PFSK-1 (cell line): ENCODE data around the gene LIMA1.

Experiments
- FOXP2 ChIP-seq: optimal IDR thresholded peaks from 2 replicates; pipeline ENCODE3; 2011; ENCODE audit warnings: borderline replicate concordance, control low read depth, inconsistent platforms; ENCODE audit not compliant: insufficient read depth; ENCODE audit errors: extremely low read length, extremely low read depth
- POLR2AphosphoS5 ChIP-seq: IDR thresholded peaks from 2 replicates; pipeline ENCODE4 v1.6.1; 2012; ENCODE audit warnings: low read depth, mild to moderate bottlenecking, control low read depth, low read length, moderate library complexity
- SIN3A ChIP-seq: IDR thresholded peaks from 2 replicates; pipeline ENCODE4 v1.6.1; 2012; ENCODE audit warnings: mild to moderate bottlenecking, low read length, moderate library complexity, borderline replicate concordance; ENCODE audit not compliant: insufficient read depth
- TAF1 ChIP-seq: IDR thresholded peaks from 2 replicates; pipeline ENCODE4 v1.6.1; 2012; ENCODE audit warnings: low read length, control low read depth, borderline replicate concordance; ENCODE audit not compliant: insufficient read depth
- TF ChIP-seq, protein P1 (sequence below), 2 experiments: IDR thresholded peaks; 2 replicates each; pipeline versions ENCODE4 v1.6.1 to v1.8.0; 2011 to 2012; ENCODE audit warnings: low read depth in 2 of 2, low read length in 2 of 2, control low read depth in 1 of 2, inconsistent platforms in 1 of 2, mild to moderate bottlenecking in 1 of 2, moderate library complexity in 1 of 2; ENCODE audit not compliant: insufficient read depth in 1 of 2

LIMA1 gene

DNA sequence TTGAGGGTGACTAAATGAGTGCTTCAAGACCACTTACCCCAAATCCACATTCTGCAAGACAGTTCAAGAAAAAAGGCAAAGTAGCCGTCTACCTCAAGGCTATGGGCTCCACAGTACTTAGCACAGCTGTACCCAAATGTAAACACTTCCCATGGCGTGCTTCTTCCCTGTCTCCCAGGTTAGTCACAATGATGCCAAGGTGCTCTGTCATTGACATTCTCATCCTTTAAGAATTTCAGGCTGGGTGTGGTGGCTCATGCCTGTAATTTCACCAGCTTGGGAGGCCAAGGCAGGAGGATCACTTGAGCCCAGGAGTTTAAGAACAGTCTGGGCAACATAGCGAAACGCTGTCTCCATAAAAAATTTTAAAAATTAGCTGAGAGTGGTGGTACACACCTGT is 64.9 kb downstream of the LIMA1 start:
- TF ChIP-seq TAF1, result no peak
- TF ChIP-seq, protein P1, sequence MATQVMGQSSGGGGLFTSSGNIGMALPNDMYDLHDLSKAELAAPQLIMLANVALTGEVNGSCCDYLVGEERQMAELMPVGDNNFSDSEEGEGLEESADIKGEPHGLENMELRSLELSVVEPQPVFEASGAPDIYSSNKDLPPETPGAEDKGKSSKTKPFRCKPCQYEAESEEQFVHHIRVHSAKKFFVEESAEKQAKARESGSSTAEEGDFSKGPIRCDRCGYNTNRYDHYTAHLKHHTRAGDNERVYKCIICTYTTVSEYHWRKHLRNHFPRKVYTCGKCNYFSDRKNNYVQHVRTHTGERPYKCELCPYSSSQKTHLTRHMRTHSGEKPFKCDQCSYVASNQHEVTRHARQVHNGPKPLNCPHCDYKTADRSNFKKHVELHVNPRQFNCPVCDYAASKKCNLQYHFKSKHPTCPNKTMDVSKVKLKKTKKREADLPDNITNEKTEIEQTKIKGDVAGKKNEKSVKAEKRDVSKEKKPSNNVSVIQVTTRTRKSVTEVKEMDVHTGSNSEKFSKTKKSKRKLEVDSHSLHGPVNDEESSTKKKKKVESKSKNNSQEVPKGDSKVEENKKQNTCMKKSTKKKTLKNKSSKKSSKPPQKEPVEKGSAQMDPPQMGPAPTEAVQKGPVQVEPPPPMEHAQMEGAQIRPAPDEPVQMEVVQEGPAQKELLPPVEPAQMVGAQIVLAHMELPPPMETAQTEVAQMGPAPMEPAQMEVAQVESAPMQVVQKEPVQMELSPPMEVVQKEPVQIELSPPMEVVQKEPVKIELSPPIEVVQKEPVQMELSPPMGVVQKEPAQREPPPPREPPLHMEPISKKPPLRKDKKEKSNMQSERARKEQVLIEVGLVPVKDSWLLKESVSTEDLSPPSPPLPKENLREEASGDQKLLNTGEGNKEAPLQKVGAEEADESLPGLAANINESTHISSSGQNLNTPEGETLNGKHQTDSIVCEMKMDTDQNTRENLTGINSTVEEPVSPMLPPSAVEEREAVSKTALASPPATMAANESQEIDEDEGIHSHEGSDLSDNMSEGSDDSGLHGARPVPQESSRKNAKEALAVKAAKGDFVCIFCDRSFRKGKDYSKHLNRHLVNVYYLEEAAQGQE (IDR thresholded peaks at IDR 0.05; ENCODE audit: insufficient read depth in 1 of 2, low read depth in 2 of 2, low read length in 2 of 2), result no peak
- no peak for TF ChIP-seq SIN3A
- no peak for TF ChIP-seq POLR2AphosphoS5
- TF ChIP-seq FOXP2, result no peak

DNA sequence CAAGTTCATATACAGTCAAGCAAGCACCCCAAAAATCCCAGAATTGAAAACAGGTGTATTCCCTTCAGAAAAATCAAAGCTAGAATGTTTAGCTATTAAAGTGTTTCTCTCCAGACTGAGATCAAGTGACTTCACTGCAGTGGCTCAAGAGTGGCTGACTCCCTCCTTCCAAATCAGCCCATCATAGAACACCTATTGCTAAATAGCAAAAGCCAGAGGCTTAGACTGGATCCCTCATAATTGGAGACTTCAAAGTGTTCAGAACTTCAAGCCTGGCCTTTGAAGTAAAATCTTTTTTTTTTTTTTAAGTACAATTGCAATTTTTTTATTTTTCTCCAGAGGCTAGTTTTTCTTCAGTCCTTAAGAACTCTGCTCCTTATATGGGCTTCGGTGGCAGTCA is 66.1 kb downstream of the LIMA1 start:
- TF ChIP-seq TAF1 (no peak), POLR2AphosphoS5 (no peak), SIN3A (no peak), FOXP2 (no peak)
- TF ChIP-seq, protein P1 (IDR thresholded peaks at IDR 0.05; ENCODE audit: insufficient read depth in 1 of 2, low read depth in 2 of 2, low read length in 2 of 2), result no peak

DNA sequence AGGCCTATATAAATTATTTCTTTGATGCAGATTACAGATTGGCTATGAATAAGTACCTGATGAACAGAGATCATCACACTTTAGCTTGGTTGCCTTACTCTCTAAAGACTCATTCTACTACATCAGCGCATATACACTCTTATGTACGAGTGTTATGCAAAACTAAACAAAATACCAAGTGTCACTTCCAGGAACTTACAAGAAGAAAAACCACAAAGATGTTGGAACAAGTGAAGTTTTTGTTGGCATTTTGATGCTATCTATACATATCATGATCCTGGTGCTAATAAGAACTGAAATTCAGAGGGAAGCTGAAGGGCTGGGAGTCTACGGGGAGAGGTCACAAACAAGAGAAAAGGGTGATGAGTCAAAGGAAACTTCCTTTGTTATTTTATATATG is 68.3 kb downstream of the LIMA1 start:
- TF ChIP-seq FOXP2 (no peak), SIN3A (no peak)
- TF ChIP-seq, protein P1 (IDR thresholded peaks at IDR 0.05; ENCODE audit: insufficient read depth in 1 of 2, low read depth in 2 of 2, low read length in 2 of 2), result no peak

DNA sequence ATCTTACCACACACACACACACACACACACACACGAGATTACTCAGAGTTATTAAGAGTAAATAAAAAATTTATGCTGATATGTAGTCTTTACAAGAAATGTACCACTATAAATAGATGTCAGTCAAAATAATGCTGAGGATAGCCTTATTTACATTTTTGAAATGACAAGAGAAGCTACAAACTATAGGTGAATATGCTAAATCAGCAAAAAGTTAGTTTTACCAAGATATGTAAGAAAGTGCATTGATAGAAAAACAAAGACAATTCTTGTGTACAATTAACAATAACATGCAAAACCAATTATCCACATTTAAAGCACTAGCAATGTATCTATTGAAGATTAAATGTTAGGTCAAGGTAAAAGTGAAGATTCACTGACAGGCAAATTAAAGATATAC is 69.3 kb downstream of the LIMA1 start:
- TF ChIP-seq, protein P1 (IDR thresholded peaks at IDR 0.05; ENCODE audit: insufficient read depth in 1 of 2, low read depth in 2 of 2, low read length in 2 of 2), result no peak
- TF ChIP-seq POLR2AphosphoS5 (no peak), SIN3A (no peak), FOXP2 (no peak), TAF1 (no peak)

DNA sequence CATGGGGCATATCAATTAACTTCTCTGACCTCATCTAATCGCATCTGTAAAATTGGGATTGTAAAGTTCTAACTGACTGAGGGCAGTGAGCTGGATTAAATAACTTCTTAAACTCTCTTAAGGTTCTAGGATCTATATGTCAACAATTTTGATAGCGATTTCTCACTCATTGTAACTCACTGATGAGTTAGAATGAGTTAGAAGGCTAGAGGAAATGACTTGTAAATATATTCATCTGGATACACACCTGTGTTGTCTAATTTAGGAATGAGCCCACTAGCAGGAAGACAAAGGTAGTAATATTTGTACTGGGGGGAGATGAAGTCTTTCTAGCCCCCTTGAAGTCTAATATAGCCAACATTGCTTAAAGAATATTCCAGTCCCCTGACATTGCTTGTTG is 69.9 kb downstream of the LIMA1 start:
- TF ChIP-seq SIN3A (no peak), FOXP2 (no peak), TAF1 (no peak)
